HEK293 (cell line): ENCODE results near the gene TNNC2.

Experiments used
- CTCF ChIA-PET: fragments of 350-600 bp; formaldehyde crosslinking; extraction: SDS; loops from one replicate; lab custom pipeline; 2021; ENCODE audit warnings: antibody characterized with exemption; lab: Yijun Ruan, JAX
- POLR2A ChIA-PET: fragments of 300-600 bp; formaldehyde crosslinking; extraction: SDS; loops from one replicate; lab custom pipeline; 2020; ENCODE audit warnings: antibody characterized with exemption, inconsistent platforms; lab: Yijun Ruan, JAX
- H3K27ac ChIP-seq: fragments of 200-500 bp; sonication (Bioruptor generic); 2 replicates; pipeline ENCODE4 v1.5.1; 2014; ENCODE audit warnings: low read depth, low read length, control low read depth, inconsistent platforms; ENCODE audit errors: extremely low read depth
- H3K36me3 ChIP-seq, 2 experiments: fragments of 200-500 bp in 1 of 2; sonication (Bioruptor generic) in 1 of 2; 1 replicate in 1 of 2; 2 replicates in 1 of 2; pipeline ENCODE4 v1.5.1; 2014 to 2017; ENCODE audit warnings: inconsistent platforms in 2 of 2, low read length in 2 of 2; ENCODE audit not compliant: control insufficient read depth in 2 of 2, insufficient read depth in 1 of 2
- H3K4me1 ChIP-seq: fragments of 200-500 bp; sonication (Bioruptor generic); 2 replicates; pipeline ENCODE4 v1.5.1; 2014; ENCODE audit warnings: mild to moderate bottlenecking, low read length, inconsistent platforms; ENCODE audit not compliant: control insufficient read depth, insufficient read depth
- H3K4me3 ChIP-seq: 2 replicates; pipeline ENCODE4 v1.5.1; 2011; ENCODE audit warnings: low read depth, mild to moderate bottlenecking, control low read depth, low read length, moderate library complexity
- H3K9me3 ChIP-seq: fragments of 200-500 bp; sonication (Bioruptor generic); 2 replicates; pipeline ENCODE4 v1.5.1; 2014; ENCODE audit warnings: low read depth, low read length, inconsistent platforms; ENCODE audit not compliant: control insufficient read depth, insufficient read depth
- PRDM1 ChIP-seq: fragments of 450-650 bp; formaldehyde crosslinking; IDR thresholded peaks from 2 replicates; pipeline ENCODE4; 2016; ENCODE audit warnings: missing biosample characterization, missing genetic modification characterization
- WT1 ChIP-seq: fragments of 450-650 bp; formaldehyde crosslinking; IDR thresholded peaks from 2 replicates; pipeline ENCODE4 v1.5.1; 2016; ENCODE audit warnings: missing biosample characterization, missing genetic modification characterization
- ZNF146 ChIP-seq: fragments of 450-650 bp; formaldehyde crosslinking; IDR thresholded peaks from 2 replicates; pipeline ENCODE4 v1.5.1; 2016; ENCODE audit warnings: missing biosample characterization, missing genetic modification characterization
- ZNF214 ChIP-seq: fragments of 450-650 bp; formaldehyde crosslinking; IDR thresholded peaks from 2 replicates; pipeline ENCODE4 v1.5.1; 2017; ENCODE audit warnings: missing biosample characterization, mild to moderate bottlenecking, missing genetic modification characterization, borderline replicate concordance
- ZNF248 ChIP-seq: fragments of 450-650 bp; formaldehyde crosslinking; IDR thresholded peaks from 2 replicates; pipeline ENCODE4 v1.5.1; 2017; ENCODE audit warnings: missing biosample characterization, missing genetic modification characterization
- ZNF302 ChIP-seq: fragments of 450-650 bp; formaldehyde crosslinking; IDR thresholded peaks from 2 replicates; pipeline ENCODE4 v1.5.1; 2016; ENCODE audit warnings: missing biosample characterization, missing genetic modification characterization, low read depth
- ZNF366 ChIP-seq: fragments of 450-650 bp; formaldehyde crosslinking; conservative IDR thresholded peaks from 2 replicates; pipeline ENCODE4 v1.5.1; 2016; ENCODE audit warnings: missing biosample characterization, missing genetic modification characterization
- ZNF48 ChIP-seq: fragments of 450-650 bp; formaldehyde crosslinking; IDR thresholded peaks from 2 replicates; pipeline ENCODE4 v1.5.1; 2016; ENCODE audit warnings: missing biosample characterization, missing genetic modification characterization
- ZNF514 ChIP-seq: fragments of 450-650 bp; formaldehyde crosslinking; IDR thresholded peaks from 2 replicates; pipeline ENCODE4 v1.5.1; 2016; ENCODE audit warnings: missing biosample characterization, missing genetic modification characterization
- ZNF571 ChIP-seq: fragments of 450-650 bp; formaldehyde crosslinking; IDR thresholded peaks from 2 replicates; pipeline ENCODE4 v1.5.0; 2017; ENCODE audit warnings: missing biosample characterization, missing genetic modification characterization
- ZNF654 ChIP-seq: fragments of 450-650 bp; formaldehyde crosslinking; IDR thresholded peaks from 2 replicates; pipeline ENCODE4 v1.5.1; 2016; ENCODE audit warnings: low read depth, missing biosample characterization, missing genetic modification characterization
- ZNF792 ChIP-seq: fragments of 450-650 bp; formaldehyde crosslinking; IDR thresholded peaks from 2 replicates; pipeline ENCODE4 v1.5.1; 2016; ENCODE audit warnings: missing biosample characterization, missing genetic modification characterization
- TF ChIP-seq, protein P1 (sequence below): fragments of 450-650 bp; formaldehyde crosslinking; IDR thresholded peaks from 2 replicates; pipeline ENCODE4 v1.5.1; 2016; ENCODE audit warnings: missing biosample characterization, missing genetic modification characterization
- TF ChIP-seq, protein P2 (sequence below): fragments of 450-650 bp; formaldehyde crosslinking; IDR thresholded peaks from 2 replicates; pipeline ENCODE4 v1.5.1; 2016; ENCODE audit warnings: missing biosample characterization, missing genetic modification characterization
- TF ChIP-seq, protein P3 (sequence below): fragments of 450-650 bp; formaldehyde crosslinking; IDR thresholded peaks from 2 replicates; pipeline ENCODE4 v1.5.1; 2016; ENCODE audit warnings: missing biosample characterization, missing genetic modification characterization
- TF ChIP-seq, protein P4 (sequence below): fragments of 450-650 bp; formaldehyde crosslinking; IDR thresholded peaks from 2 replicates; pipeline ENCODE4 v1.5.1; 2016; ENCODE audit warnings: missing biosample characterization, missing genetic modification characterization, borderline replicate concordance

TNNC2 gene

DNA sequence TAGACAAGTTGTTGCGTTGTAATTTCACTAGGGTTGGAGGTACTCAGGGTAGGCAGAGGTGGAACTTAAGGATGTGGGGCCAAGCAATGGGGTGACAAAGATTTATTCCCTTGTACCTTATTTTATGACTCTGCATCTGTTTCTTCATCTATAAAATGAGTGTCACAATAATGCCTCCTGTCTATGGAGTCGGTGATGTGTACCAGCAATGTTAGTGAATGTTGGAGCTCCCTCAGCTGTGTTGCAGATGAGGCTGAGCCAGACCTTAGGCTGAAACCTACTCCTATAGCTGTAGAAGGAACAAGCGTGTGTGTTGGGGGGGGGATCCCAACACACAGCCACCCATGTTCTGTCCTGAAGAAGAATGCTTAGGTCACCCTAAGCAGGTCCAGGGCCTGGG lies 10.2 kb downstream of the TNNC2 start:
- TF ChIP-seq ZNF654 (tag by site-specific recombination) (no peak), ZNF571 (tag by site-specific recombination) (no peak), ZNF146 (tag by site-specific recombination) (no peak), ZNF792 (tag by site-specific recombination) (no peak), ZNF48 (no peak), ZNF514 (tag by site-specific recombination) (no peak), ZNF366 (tag by site-specific recombination) (no peak)
- TF ChIP-seq, protein P1, sequence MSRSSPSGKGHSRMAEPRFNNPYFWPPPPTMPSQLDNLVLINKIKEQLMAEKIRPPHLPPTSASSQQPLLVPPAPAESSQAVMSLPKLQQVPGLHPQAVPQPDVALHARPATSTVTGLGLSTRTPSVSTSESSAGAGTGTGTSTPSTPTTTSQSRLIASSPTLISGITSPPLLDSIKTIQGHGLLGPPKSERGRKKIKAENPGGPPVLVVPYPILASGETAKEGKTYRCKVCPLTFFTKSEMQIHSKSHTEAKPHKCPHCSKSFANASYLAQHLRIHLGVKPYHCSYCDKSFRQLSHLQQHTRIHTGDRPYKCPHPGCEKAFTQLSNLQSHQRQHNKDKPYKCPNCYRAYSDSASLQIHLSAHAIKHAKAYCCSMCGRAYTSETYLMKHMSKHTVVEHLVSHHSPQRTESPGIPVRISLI = no peak
- TF ChIP-seq, protein P2, sequence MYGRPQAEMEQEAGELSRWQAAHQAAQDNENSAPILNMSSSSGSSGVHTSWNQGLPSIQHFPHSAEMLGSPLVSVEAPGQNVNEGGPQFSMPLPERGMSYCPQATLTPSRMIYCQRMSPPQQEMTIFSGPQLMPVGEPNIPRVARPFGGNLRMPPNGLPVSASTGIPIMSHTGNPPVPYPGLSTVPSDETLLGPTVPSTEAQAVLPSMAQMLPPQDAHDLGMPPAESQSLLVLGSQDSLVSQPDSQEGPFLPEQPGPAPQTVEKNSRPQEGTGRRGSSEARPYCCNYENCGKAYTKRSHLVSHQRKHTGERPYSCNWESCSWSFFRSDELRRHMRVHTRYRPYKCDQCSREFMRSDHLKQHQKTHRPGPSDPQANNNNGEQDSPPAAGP (tag by site-specific recombination) = no peak
- TF ChIP-seq, protein P3, sequence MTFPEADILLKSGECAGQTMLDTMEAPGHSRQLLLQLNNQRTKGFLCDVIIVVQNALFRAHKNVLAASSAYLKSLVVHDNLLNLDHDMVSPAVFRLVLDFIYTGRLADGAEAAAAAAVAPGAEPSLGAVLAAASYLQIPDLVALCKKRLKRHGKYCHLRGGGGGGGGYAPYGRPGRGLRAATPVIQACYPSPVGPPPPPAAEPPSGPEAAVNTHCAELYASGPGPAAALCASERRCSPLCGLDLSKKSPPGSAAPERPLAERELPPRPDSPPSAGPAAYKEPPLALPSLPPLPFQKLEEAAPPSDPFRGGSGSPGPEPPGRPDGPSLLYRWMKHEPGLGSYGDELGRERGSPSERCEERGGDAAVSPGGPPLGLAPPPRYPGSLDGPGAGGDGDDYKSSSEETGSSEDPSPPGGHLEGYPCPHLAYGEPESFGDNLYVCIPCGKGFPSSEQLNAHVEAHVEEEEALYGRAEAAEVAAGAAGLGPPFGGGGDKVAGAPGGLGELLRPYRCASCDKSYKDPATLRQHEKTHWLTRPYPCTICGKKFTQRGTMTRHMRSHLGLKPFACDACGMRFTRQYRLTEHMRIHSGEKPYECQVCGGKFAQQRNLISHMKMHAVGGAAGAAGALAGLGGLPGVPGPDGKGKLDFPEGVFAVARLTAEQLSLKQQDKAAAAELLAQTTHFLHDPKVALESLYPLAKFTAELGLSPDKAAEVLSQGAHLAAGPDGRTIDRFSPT (tag by site-specific recombination) = no peak
- TF ChIP-seq, protein P4, sequence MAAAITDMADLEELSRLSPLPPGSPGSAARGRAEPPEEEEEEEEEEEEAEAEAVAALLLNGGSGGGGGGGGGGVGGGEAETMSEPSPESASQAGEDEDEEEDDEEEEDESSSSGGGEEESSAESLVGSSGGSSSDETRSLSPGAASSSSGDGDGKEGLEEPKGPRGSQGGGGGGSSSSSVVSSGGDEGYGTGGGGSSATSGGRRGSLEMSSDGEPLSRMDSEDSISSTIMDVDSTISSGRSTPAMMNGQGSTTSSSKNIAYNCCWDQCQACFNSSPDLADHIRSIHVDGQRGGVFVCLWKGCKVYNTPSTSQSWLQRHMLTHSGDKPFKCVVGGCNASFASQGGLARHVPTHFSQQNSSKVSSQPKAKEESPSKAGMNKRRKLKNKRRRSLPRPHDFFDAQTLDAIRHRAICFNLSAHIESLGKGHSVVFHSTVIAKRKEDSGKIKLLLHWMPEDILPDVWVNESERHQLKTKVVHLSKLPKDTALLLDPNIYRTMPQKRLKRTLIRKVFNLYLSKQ (tag by site-specific recombination) = no peak
- peak overlapping the region; percentile 21; the same call in 1 of the 2 replicates for H3K27ac ChIP-seq
- CTCF ChIA-PET = interaction anchor here (1.2 to 4.3 kb wide), 2 partner anchors 17 to 154 kb away, joined by 3 to 21 read pairs; no protein-coding TSS in a partner anchor

DNA sequence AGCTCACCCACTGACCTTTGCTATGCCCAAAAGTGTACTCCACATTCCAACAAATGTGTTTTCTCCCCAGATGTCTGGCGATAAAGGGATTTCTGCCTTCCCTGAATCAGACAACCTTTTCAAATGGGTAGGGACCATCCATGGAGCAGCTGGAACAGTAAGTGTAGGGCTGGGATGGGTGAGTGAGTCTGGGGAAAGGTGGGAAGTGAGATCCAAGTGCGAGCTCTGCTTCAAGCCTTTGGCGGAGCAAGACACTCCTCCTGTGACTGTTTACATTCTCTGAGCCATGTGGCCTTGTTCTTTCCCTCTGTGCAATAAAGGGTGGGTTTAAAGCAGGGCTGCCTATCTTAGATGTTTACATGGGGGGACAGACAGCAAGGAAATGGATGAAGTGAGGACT lies 12.8 kb downstream of the TNNC2 start:
- POLR2A ChIA-PET = interaction anchor here (0.7 to 1.8 kb wide), 2 partner anchors 120 to 134 kb away, joined by 3 to 13 read pairs; partner anchors contain the start of gene PCIF1
- H3K27ac ChIP-seq = no peak overlapping the region
- peak overlapping the region; percentile 3; the same call in 1 of the 2 replicates for H3K4me3 ChIP-seq
- H3K36me3 ChIP-seq = peaks cover 0 to 71% of the 10 kb centered on the region in 2 experiments; a peak in 2 of 3 replicates
- TF ChIP-seq ZNF248 (tag by site-specific recombination) = no peak
- TF ChIP-seq WT1 = no peak
- no peak for TF ChIP-seq ZNF214 (tag by site-specific recombination)
- no peak for TF ChIP-seq ZNF302 (tag by site-specific recombination)
- peak; percentile 53; the same call in 1 of the 2 replicates for TF ChIP-seq PRDM1
- no peaks in the 10 kb centered on the region for H3K9me3 ChIP-seq
- CTCF ChIA-PET = interaction anchor here (1.6 kb wide), 1 partner anchor 43 kb away, joined by 4 read pairs; no protein-coding TSS in a partner anchor
- H3K4me1 ChIP-seq = peaks cover 7% of the 10 kb centered on the region; the same call in 1 of the 2 replicates

More for the DNA sequence above, 10.2 kb downstream of the TNNC2 start:
- peaks cover 7% of the 10 kb centered on the region; the same call in 1 of the 2 replicates for H3K4me1 ChIP-seq
- POLR2A ChIA-PET = interaction anchor here (0.6 to 1.2 kb wide), 5 partner anchors 9 to 928 kb away, joined by 3 to 5 read pairs (median 4); partner anchors contain the start of gene ZSWIM1
- H3K36me3 ChIP-seq = peaks cover 0 to 47% of the 10 kb centered on the region in 2 experiments; a peak in 2 of 3 replicates
- no peak overlapping the region for H3K4me3 ChIP-seq
- no peaks in the 10 kb centered on the region for H3K9me3 ChIP-seq
